BLaER1 (cell line): ENCODE data around the gene NAV2.

ENCODE experiments used
- H3K27ac ChIP-seq: shearing (Covaris generic); formaldehyde crosslinking; 2 replicates; pipeline ENCODE4 v1.8.1; 2022
- H3K27me3 ChIP-seq: shearing (Covaris generic); formaldehyde crosslinking; 2 replicates; pipeline ENCODE4 v1.8.1; 2022
- H3K36me3 ChIP-seq: shearing (Covaris generic); formaldehyde crosslinking; 2 replicates; pipeline ENCODE4 v1.8.1; 2022
- H3K4me1 ChIP-seq: shearing (Covaris generic); formaldehyde crosslinking; 2 replicates; pipeline ENCODE4 v1.8.1; 2022
- H3K4me2 ChIP-seq: shearing (Covaris generic); formaldehyde crosslinking; 2 replicates; pipeline ENCODE4 v1.8.1; 2022
- H3K4me3 ChIP-seq: shearing (Covaris generic); formaldehyde crosslinking; 2 replicates; pipeline ENCODE4 v1.8.1; 2022
- H3K9ac ChIP-seq: shearing (Covaris generic); formaldehyde crosslinking; 2 replicates; pipeline ENCODE4 v1.8.1; 2022
- H3K9me3 ChIP-seq: shearing (Covaris generic); formaldehyde crosslinking; 2 replicates; pipeline ENCODE4 v1.8.1; 2022
- H4K20me1 ChIP-seq: shearing (Covaris generic); formaldehyde crosslinking; 2 replicates; pipeline ENCODE4 v1.8.1; 2022
- Cebpa-rat ChIP-seq: shearing (Covaris generic); IDR thresholded peaks from 2 replicates; pipeline ENCODE4 v1.8.1; 2022

The NAV2 gene

DNA sequence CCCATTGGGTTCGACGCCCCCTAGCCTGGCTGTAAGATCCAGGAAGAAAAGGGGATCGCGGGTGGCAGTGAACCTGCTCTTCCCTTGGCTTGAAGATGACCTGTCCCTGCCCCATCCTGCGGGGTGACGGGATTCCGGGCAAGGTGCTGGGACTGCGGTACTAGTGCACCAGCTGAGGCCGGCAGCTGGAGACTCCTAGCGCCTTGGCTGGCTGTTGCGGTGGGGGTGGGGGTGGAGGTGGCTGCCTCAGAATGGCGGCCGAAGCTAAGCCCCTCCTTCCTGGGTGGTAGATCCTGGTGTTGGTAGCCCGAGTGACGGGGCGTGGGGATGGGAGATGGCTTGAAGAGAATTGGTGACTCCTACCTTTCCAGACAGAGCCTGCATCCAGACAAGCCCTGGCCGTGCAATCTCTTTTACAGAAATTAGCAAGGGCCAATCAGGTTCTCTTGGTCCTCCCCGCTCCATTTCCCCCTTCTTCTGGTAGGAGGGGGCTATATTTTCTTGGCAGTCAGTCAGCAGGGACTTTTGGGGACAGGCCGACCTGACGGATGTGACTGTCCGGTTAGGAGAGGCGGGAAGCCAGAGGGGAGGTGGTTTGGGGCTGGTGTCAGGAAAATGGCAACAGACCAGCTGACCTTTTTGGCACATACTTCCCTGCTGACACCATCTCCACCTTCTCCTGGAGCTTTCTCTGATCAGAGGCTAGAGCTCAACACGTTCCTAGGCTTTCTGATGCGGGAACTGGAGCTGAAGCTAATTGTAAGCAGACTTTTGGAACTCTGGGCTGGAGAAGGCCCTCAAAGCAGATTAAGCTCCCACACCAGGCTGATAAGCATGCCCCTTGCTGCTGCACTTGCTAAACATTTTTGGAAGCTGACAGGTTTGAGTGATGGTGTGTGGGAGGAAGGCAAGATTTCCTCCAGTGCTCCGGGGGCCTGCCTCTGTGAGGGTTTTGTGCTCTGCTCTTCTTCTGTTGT is 2.0 kb downstream of the NAV2 start:
- Histone ChIP-seq H3K9me3 (no peaks in the 10 kb centered on the region), H4K20me1 (peaks cover 15% of the 10 kb centered on the region; the same call in 1 of the 2 replicates), H3K4me1 (peaks cover 41% of the 10 kb centered on the region), H3K4me3 (no peak overlapping the region), H3K4me2 (no peak overlapping the region), H3K27ac (no peak overlapping the region), H3K36me3 (no peaks in the 10 kb centered on the region), H3K9ac (no peak overlapping the region), H3K27me3 (peaks cover 44% of the 10 kb centered on the region)
- TF ChIP-seq Cebpa-rat = no peak

- Histone ChIP-seq H3K27ac (no peak overlapping the region), H3K4me2 (no peak overlapping the region)
Measured at GRCh38 chr11:19715373-19715772, 2.7 kb downstream of the NAV2 start.

GRCh38 chr11:19718051-19718450 is 5.4 kb downstream of the NAV2 start:
- Histone ChIP-seq H3K4me2 (peak overlapping the region; percentile 34), H3K4me1 (peaks cover 29% of the 10 kb centered on the region), H4K20me1 (peaks cover 14% of the 10 kb centered on the region; the same call in 1 of the 2 replicates), H3K4me3 (no peak overlapping the region), H3K9me3 (no peaks in the 10 kb centered on the region), H3K36me3 (no peaks in the 10 kb centered on the region), H3K9ac (no peak overlapping the region), H3K27ac (no peak overlapping the region), H3K27me3 (peaks cover 39% of the 10 kb centered on the region)
- no peak for TF ChIP-seq Cebpa-rat

More at GRCh38 chr11:19715373-19715772, 2.7 kb downstream of the NAV2 start:
- H3K4me1 ChIP-seq = peaks cover 41% of the 10 kb centered on the region
- H4K20me1 ChIP-seq = peaks cover 15% of the 10 kb centered on the region; the same call in 1 of the 2 replicates
- peaks cover 44% of the 10 kb centered on the region for H3K27me3 ChIP-seq
- H3K4me3 ChIP-seq = no peak overlapping the region
- no peak overlapping the region for H3K9ac ChIP-seq
- no peaks in the 10 kb centered on the region for H3K36me3 ChIP-seq
- TF ChIP-seq Cebpa-rat = no peak
- H3K9me3 ChIP-seq = no peaks in the 10 kb centered on the region

- Histone ChIP-seq H3K4me2 (no peak overlapping the region), H3K27ac (no peak overlapping the region), H3K4me1 (peaks cover 29% of the 10 kb centered on the region), H3K4me3 (no peak overlapping the region), H3K27me3 (peaks cover 30% of the 10 kb centered on the region), H3K9ac (no peak overlapping the region), H4K20me1 (peaks cover 5% of the 10 kb centered on the region; the same call in 1 of the 2 replicates), H3K9me3 (no peaks in the 10 kb centered on the region), H3K36me3 (no peaks in the 10 kb centered on the region)
- TF ChIP-seq Cebpa-rat = no peak
Measured at GRCh38 chr11:19718951-19719350, 6.3 kb downstream of the NAV2 start.

DNA sequence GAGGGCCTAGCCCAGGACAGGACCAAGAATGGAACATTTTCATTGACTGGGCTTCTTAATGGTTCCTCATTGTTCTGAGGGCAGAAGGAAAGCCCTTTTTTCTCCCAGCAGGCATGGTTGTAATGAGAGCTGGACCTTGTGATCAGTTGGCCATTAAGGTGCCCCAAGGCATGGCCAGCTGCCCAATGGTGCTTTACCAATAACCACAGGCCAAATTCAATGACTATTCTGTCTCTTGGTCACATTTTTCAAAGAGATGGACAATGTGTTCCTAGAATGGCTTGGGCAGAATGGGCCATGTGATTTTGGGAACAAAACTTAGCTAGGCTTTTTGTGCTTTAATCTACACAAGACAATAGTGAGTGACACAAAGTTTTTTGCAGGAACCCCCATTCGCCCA is 7.3 kb downstream of the NAV2 start:
- TF ChIP-seq Cebpa-rat = no peak
- H3K4me2 ChIP-seq = no peak overlapping the region
- H3K9me3 ChIP-seq = no peaks in the 10 kb centered on the region
- no peak overlapping the region for H3K27ac ChIP-seq
- peaks cover 20% of the 10 kb centered on the region for H3K27me3 ChIP-seq
- H3K9ac ChIP-seq = no peak overlapping the region
- H3K4me1 ChIP-seq = peaks cover 27% of the 10 kb centered on the region
- H3K4me3 ChIP-seq = no peak overlapping the region
- H3K36me3 ChIP-seq = no peaks in the 10 kb centered on the region
- H4K20me1 ChIP-seq = no peaks in the 10 kb centered on the region

GRCh38 chr11:19721176-19721575 is 8.5 kb downstream of the NAV2 start:
- Histone ChIP-seq H3K9me3 (no peaks in the 10 kb centered on the region), H3K36me3 (no peaks in the 10 kb centered on the region), H3K4me2 (no peak overlapping the region), H3K27me3 (peaks cover 8% of the 10 kb centered on the region; the same call in 1 of the 2 replicates), H4K20me1 (no peaks in the 10 kb centered on the region), H3K4me1 (peaks cover 27% of the 10 kb centered on the region), H3K4me3 (no peak overlapping the region), H3K27ac (no peak overlapping the region), H3K9ac (no peak overlapping the region)
- TF ChIP-seq Cebpa-rat = no peak

GRCh38 chr11:19722702-19723101 is 10.1 kb downstream of the NAV2 start:
- no peak overlapping the region for H3K9ac ChIP-seq
- no peaks in the 10 kb centered on the region for H3K36me3 ChIP-seq
- H3K4me3 ChIP-seq = no peak overlapping the region
- no peak for TF ChIP-seq Cebpa-rat
- no peaks in the 10 kb centered on the region for H4K20me1 ChIP-seq
- H3K27ac ChIP-seq = no peak overlapping the region
- peaks cover 18% of the 10 kb centered on the region for H3K4me1 ChIP-seq
- H3K27me3 ChIP-seq = no peaks in the 10 kb centered on the region
- H3K9me3 ChIP-seq = no peaks in the 10 kb centered on the region
- no peak overlapping the region for H3K4me2 ChIP-seq

DNA sequence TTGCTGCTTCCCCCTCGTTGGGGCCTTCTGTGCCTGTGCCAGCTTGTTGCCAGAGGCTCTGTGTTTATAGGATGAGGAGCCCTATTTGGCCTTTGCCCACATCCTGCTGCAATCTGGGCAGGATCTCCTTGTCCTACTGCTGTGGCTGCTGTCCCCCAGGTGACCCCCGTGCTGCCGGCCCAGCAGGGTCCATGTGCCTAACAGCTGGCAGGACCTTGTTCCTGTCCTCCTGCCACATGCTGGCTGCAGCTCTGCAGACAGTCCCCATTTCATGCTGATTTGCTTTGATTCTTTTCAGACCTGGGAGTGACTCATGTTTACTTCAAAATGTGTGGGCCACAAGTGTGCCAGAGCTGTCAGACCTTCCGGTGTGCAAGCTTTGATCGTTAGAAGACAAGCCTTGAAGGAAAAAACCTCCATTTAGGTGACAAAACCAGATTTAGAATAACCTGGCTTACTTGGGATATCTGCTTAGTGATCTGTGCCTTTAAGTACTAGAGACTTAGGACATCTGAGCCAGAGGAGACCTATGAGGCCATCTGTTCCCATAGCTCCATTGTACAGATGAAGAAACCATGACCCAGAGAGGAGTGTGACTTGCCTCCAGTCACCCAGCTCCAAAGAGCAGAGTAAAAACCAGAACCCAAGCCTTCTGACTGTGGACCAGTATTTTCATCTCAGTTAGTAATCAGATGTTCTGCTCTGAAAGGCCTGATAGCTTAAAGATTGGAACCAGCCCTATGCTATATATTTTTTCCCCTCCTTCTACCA is 11.1 kb downstream of the NAV2 start:
- TF ChIP-seq Cebpa-rat = no peak
- Histone ChIP-seq H3K4me2 (peak overlapping the region; percentile 32), H3K4me1 (peaks cover 9% of the 10 kb centered on the region), H3K27me3 (no peaks in the 10 kb centered on the region), H3K9me3 (no peaks in the 10 kb centered on the region), H3K36me3 (no peaks in the 10 kb centered on the region), H3K27ac (no peak overlapping the region), H4K20me1 (no peaks in the 10 kb centered on the region), H3K9ac (no peak overlapping the region), H3K4me3 (no peak overlapping the region)

GRCh38 chr11:19724765-19725164 is 12.1 kb downstream of the NAV2 start:
- Histone ChIP-seq H3K27me3 (no peaks in the 10 kb centered on the region), H3K4me3 (no peak overlapping the region), H3K36me3 (no peaks in the 10 kb centered on the region), H3K27ac (no peak overlapping the region), H3K4me1 (peaks cover 9% of the 10 kb centered on the region), H3K4me2 (no peak overlapping the region), H4K20me1 (no peaks in the 10 kb centered on the region), H3K9me3 (no peaks in the 10 kb centered on the region), H3K9ac (no peak overlapping the region)
- TF ChIP-seq Cebpa-rat = no peak
